Psoas muscle (tissue), 8 donors: Measurements from ENCODE around the gene PRKAG2. TPM values are rescaled to one million over a fixed set of nuclear protein-coding genes. Genes with fewer than 3 reads are reported as not detected.
"Not testable (repeated sequence)": the region's sequence is repeated elsewhere in the genome, so short reads cannot be mapped to it uniquely, and the experiment has no call there.

Experiments used
- ATAC-seq, 4 donors: fragments of 200-7000 bp; cut with Tn5 transposase; one replicate each; pipeline ENCODE4 v1.9.1; 2020; ENCODE audit warnings: moderate library complexity in 3 of 4, mild to moderate bottlenecking in 2 of 4
- DNase-seq, 2 donors: peaks; one replicate each; pipeline ENCODE4 v3.0.0-alpha.2; 2020
- H3K27ac ChIP-seq: fragments of 200-600 bp; one replicate; pipeline ENCODE4 v1.8.0; 2022
- H3K27me3 ChIP-seq, 3 donors: fragments of 200-600 bp in 1 of 3; one replicate each; pipeline versions ENCODE4 v1.6.1 to v1.8.0; 2013 to 2022; ENCODE audit warnings: low read length in 2 of 3, mild to moderate bottlenecking in 2 of 3, moderate library complexity in 1 of 3; ENCODE audit not compliant: insufficient read depth in 3 of 3
- H3K36me3 ChIP-seq, 2 donors: fragments of 200-600 bp in 1 of 2; one replicate each; pipeline versions ENCODE4 v1.6.1 to v1.8.0; 2013 to 2022; ENCODE audit warnings: low read depth in 1 of 2, mild to moderate bottlenecking in 1 of 2, moderate library complexity in 1 of 2; ENCODE audit not compliant: insufficient read depth in 1 of 2
- H3K4me1 ChIP-seq: fragments of 200-600 bp; one replicate; pipeline ENCODE4 v1.8.0; 2022
- H3K4me3 ChIP-seq: fragments of 200-600 bp; one replicate; pipeline ENCODE4 v1.8.0; 2022; ENCODE audit warnings: mild to moderate bottlenecking
- H3K9me3 ChIP-seq: fragments of 200-600 bp; one replicate; pipeline ENCODE4 v1.8.0; 2022
- CTCF ChIP-seq: fragments of 200-600 bp; IDR thresholded peaks from one replicate; pipeline ENCODE4 v1.8.0; 2022; ENCODE audit warnings: antibody characterized with exemption
- WGBS, 3 donors: extraction: QIAGEN DNeasy Blood & Tissue Kit; methylation state at CpG; one replicate each; pipeline versions ENCODE4 v1.1.6 to v1.1.7; 2013; 5-methylcytosine and 5-hydroxymethylcytosine counted together
- intact Hi-C, 2 donors: fragments of 100-400 bp; cut with DNase I; formaldehyde crosslinking; loops; one replicate each; pipeline versions ENCODE4 v1.11.0 to v1.14.2; 2022
- polyA plus RNA-seq, 3 donors: library from polyadenylated mRNA; stranded (reverse); fragments of 200-250 nt; gene quantifications; one replicate each; pipeline ENCODE4 v1.2.3, GENCODE V29; 2013
- total RNA-seq, 4 donors: library from RNA; stranded (reverse); fragmentation: NEBNext Ultra II Directional in 2 of 4; extraction: Animal tissue kit (Norgen Biotek cat#: 25700) in 2 of 4; gene quantifications; one replicate each; pipeline versions ENCODE4 v1.2.1 to v1.2.4, GENCODE V29; 2021 to 2023
- donor health status: healthy with polysubstance abuse.
- donor health status: DM: no; HTN: no; CAD: no; lungs with moderate emphysema.
- donor health status: Bipolar disorder and iron deficiency.
- donor health status: healthy.
- donor health status: DM: yes; HTN: yes; CAD: no.
- donor health status: DM: no; HTN: no; CAD: no.
- donor health status: DM: no; HTN: no; CAD: no.
- donor health status: DM: yes; HTN: yes; CAD: no.

Gene PRKAG2
- total and polyA plus RNA-seq, 7 donors, result 9.3 to 143 (median 19.8) TPM

- intact Hi-C loops, result no loop called here
- H3K9me3 ChIP-seq, result no peaks in the 10 kb centered on the region
- H3K27me3 ChIP-seq, result peaks cover 0 to 2% (median 0%) of the 10 kb centered on the region in 3 donors
- no peak overlapping the region for H3K27ac ChIP-seq
- 87 to 88% (median 87%) methylated on average over 13 of the region's 13 CpGs for WGBS, 3 donors
- H3K4me3 ChIP-seq, result no peak overlapping the region
- no peak for ATAC-seq
- peak in 1 of 2 donors; percentile 29 for DNase-seq
- H3K4me1 ChIP-seq, result no peaks in the 10 kb centered on the region
- TF ChIP-seq CTCF, result no peak
- no peaks in the 10 kb centered on the region for H3K36me3 ChIP-seq
Measured at GRCh38 chr7:151829707-151830106, 47.2 kb downstream of the PRKAG2 start.

- Histone ChIP-seq H3K36me3 (no peaks in the 10 kb centered on the region), H3K27ac (no peak overlapping the region), H3K27me3 (peaks cover 0 to 2% (median 0%) of the 10 kb centered on the region in 3 donors), H3K4me3 (no peak overlapping the region), H3K4me1 (peaks cover 4% of the 10 kb centered on the region), H3K9me3 (no peaks in the 10 kb centered on the region)
- intact Hi-C loops, result no loop called here
- ATAC-seq, result no peak
- no peak for TF ChIP-seq CTCF
- peak in 1 of 2 donors; percentile 15 for DNase-seq
- 92 to 97% (median 94%) methylated on average over 8 of the region's 8 CpGs for WGBS, 3 donors
Measured at GRCh38 chr7:151827620-151828019, 49.3 kb downstream of the PRKAG2 start.

GRCh38 chr7:151826316-151826715, 50.6 kb downstream of the PRKAG2 start:
- H3K9me3 ChIP-seq, H3K27ac ChIP-seq, H3K36me3 ChIP-seq, H3K4me3 ChIP-seq, H3K4me1 ChIP-seq, H3K27me3 ChIP-seq, intact Hi-C loops, ATAC-seq, DNase-seq: not testable (repeated sequence)
- WGBS, 3 donors, result 77 to 85% (median 80%) methylated on average over 6 of the region's 6 CpGs

- ATAC-seq (no peak), DNase-seq (peak in 1 of 2 donors; percentile 41)
- no peak for TF ChIP-seq CTCF
- intact Hi-C loops, result no loop called here
- H3K27ac ChIP-seq, result no peak overlapping the region
- H3K27me3 ChIP-seq, result peaks cover 0 to 2% (median 0%) of the 10 kb centered on the region in 3 donors
- H3K4me1 ChIP-seq, result peaks cover 4% of the 10 kb centered on the region
- WGBS, 3 donors, result 34 to 46% (median 34%) methylated on average over 5 of the region's 5 CpGs
- H3K36me3 ChIP-seq, result no peaks in the 10 kb centered on the region
- no peaks in the 10 kb centered on the region for H3K9me3 ChIP-seq
- H3K4me3 ChIP-seq, result no peak overlapping the region
Measured at GRCh38 chr7:151825721-151826120, 51.2 kb downstream of the PRKAG2 start.

- Histone ChIP-seq H3K27ac (no peak overlapping the region), H3K9me3 (no peaks in the 10 kb centered on the region), H3K36me3 (no peaks in the 10 kb centered on the region), H3K4me3 (no peak overlapping the region), H3K27me3 (peaks cover 0 to 2% (median 0%) of the 10 kb centered on the region in 3 donors), H3K4me1 (peaks cover 4% of the 10 kb centered on the region)
- peak in 1 of 2 donors; percentile 14 for DNase-seq
- TF ChIP-seq CTCF, result no peak
- intact Hi-C loops, result no loop called here
- 58 to 70% (median 65%) methylated on average over 14 of the region's 14 CpGs for WGBS, 3 donors
- ATAC-seq, result no peak
Measured at GRCh38 chr7:151824373-151824933, 52.5 kb downstream of the PRKAG2 start.
